B cell (primary cell): Measurements from ENCODE around the gene CFD. TPM values are rescaled to one million over a fixed set of nuclear protein-coding genes. Genes with fewer than 3 reads are reported as not detected.

Experiments
- ATAC-seq: fragments of 200-7000 bp; cut with Tn5 transposase; one replicate; pipeline ENCODE4 v1.10.0; 2021; ENCODE audit warnings: low read depth, mild to moderate bottlenecking, moderate number of reproducible peaks, moderate library complexity
- CTCF ChIA-PET: fragments of 350-600 bp; sonication (Branson Sonifier 250); formaldehyde crosslinking; loops from one replicate; lab custom pipeline; 2021; ENCODE audit warnings: antibody characterized with exemption, inconsistent platforms; lab: Charles Lee
- POLR2A ChIA-PET: fragments of 350-600 bp; sonication (Branson Sonifier 250); formaldehyde crosslinking; loops from one replicate; lab custom pipeline; 2021; ENCODE audit warnings: antibody characterized with exemption; lab: Charles Lee
- DNase-seq: peaks from one replicate; pipeline ENCODE4 v3.0.0; 2013
- H2AFZ ChIP-seq: 2 replicates; pipeline ENCODE4 v1.6.1; 2012; ENCODE audit warnings: mild to moderate bottlenecking, low read depth, low read length; ENCODE audit not compliant: insufficient read depth, poor library complexity, severe bottlenecking
- H3K27ac ChIP-seq, 2 donors: 1 replicate in 1 of 2; 2 replicates in 1 of 2; pipeline ENCODE4 v1.5.1; 2012 to 2013; ENCODE audit warnings: low read length in 2 of 2, mild to moderate bottlenecking in 2 of 2, moderate library complexity in 1 of 2
- H3K27me3 ChIP-seq, 4 experiments: fragments of 200-600 bp in 1 of 4; sonication (generic) in 1 of 4; replicated peaks in 1 of 4; 1 replicate in 2 of 4; 2 replicates in 2 of 4; pipeline versions ENCODE4 v1.6.1 to v1.7.0; 2013 to 2016; ENCODE audit warnings: low read length in 3 of 4, mild to moderate bottlenecking in 2 of 4, mixed read lengths in 1 of 4, moderate library complexity in 1 of 4; ENCODE audit not compliant: insufficient read depth in 4 of 4, control insufficient read depth in 3 of 4; ENCODE audit errors: control extremely low read depth in 1 of 4
- H3K36me3 ChIP-seq, 2 experiments: replicated peaks in 1 of 2; 1 replicate in 1 of 2; 2 replicates in 1 of 2; pipeline versions ENCODE4 v1.6.1 to v1.7.1; 2013; ENCODE audit warnings: low read length in 1 of 2; ENCODE audit not compliant: insufficient read depth in 2 of 2, control insufficient read depth in 1 of 2; ENCODE audit errors: control extremely low read depth in 1 of 2, extremely low read depth in 1 of 2
- H3K4me1 ChIP-seq, 2 donors: fragments of 200-600 bp in 1 of 2; sonication (generic) in 1 of 2; 1 replicate in 1 of 2; 2 replicates in 1 of 2; pipeline versions ENCODE4 v1.5.1 to v1.6.1; 2013 to 2017; ENCODE audit warnings: low read length in 2 of 2; ENCODE audit not compliant: control insufficient read depth in 2 of 2, insufficient read depth in 2 of 2
- H3K4me2 ChIP-seq: replicated peaks from 2 replicates; pipeline ENCODE3; 2012; ENCODE audit warnings: mild to moderate bottlenecking, low read depth, low read length; ENCODE audit not compliant: poor library complexity, severe bottlenecking
- H3K4me3 ChIP-seq, 5 experiments: fragments of 200-600 bp in 1 of 5; sonication (generic) in 1 of 5; 1 replicate in 3 of 5; 2 replicates in 2 of 5; pipeline versions ENCODE4 v1.5.1 to v1.7.0; 2011 to 2016; ENCODE audit warnings: low read length in 4 of 5, mild to moderate bottlenecking in 4 of 5, low read depth in 2 of 5, control low read depth in 1 of 5, moderate library complexity in 1 of 5; ENCODE audit not compliant: insufficient read depth in 1 of 5; ENCODE audit errors: control extremely low read depth in 1 of 5, extremely low read depth in 1 of 5
- H3K79me2 ChIP-seq: fragments of 200-600 bp; sonication (generic); one replicate; pipeline ENCODE4 v1.6.0; 2016; ENCODE audit warnings: low read length; ENCODE audit not compliant: control insufficient read depth, insufficient read depth
- H3K9ac ChIP-seq: fragments of 200-600 bp; sonication (generic); 2 replicates; pipeline ENCODE4 v1.6.1; 2017; ENCODE audit warnings: mild to moderate bottlenecking, low read length, moderate library complexity
- H3K9me3 ChIP-seq, 3 donors: one replicate each; pipeline versions ENCODE4 v1.6.1 to v1.7.1; 2013; ENCODE audit warnings: low read length in 2 of 3; ENCODE audit not compliant: control insufficient read depth in 2 of 3, insufficient read depth in 1 of 3; ENCODE audit errors: control extremely low read depth in 1 of 3
- H4K20me1 ChIP-seq: 2 replicates; pipeline ENCODE4 v1.6.0; 2012; ENCODE audit warnings: mild to moderate bottlenecking, low read length; ENCODE audit not compliant: insufficient read depth, control insufficient read depth, poor library complexity, severe bottlenecking
- H3K27ac Mint-ChIP-seq: one replicate; pipeline ENCODE4 v1.8.0; 2021; ENCODE audit warnings: mixed read lengths
- H3K27me3 Mint-ChIP-seq: one replicate; pipeline ENCODE4 v1.8.0; 2021; ENCODE audit warnings: mixed read lengths
- H3K4me1 Mint-ChIP-seq: one replicate; pipeline ENCODE4 v1.8.0; 2021; ENCODE audit warnings: mixed read lengths
- H3K4me3 Mint-ChIP-seq: one replicate; pipeline ENCODE4 v1.8.0; 2021; ENCODE audit warnings: mixed read lengths
- H3K9me3 Mint-ChIP-seq: one replicate; pipeline ENCODE4 v1.8.0; 2022; ENCODE audit warnings: mixed read lengths; ENCODE audit not compliant: insufficient read depth
- CTCF ChIP-seq: fragments of 200-600 bp; IDR thresholded peaks from one replicate; pipeline ENCODE4 v1.8.0; 2022; ENCODE audit warnings: antibody characterized with exemption, mild to moderate bottlenecking
- EZH2 ChIP-seq: IDR thresholded peaks from 2 replicates; pipeline ENCODE4 v1.6.1; 2012; ENCODE audit warnings: borderline replicate concordance, low read depth, mild to moderate bottlenecking, moderate library complexity, low read length; ENCODE audit not compliant: insufficient read depth, poor library complexity, severe bottlenecking
- WGBS: methylation state at CpG from one replicate; pipeline ENCODE4 v1.1.5; 2013; ENCODE audit warnings: missing lambda C conversion rate; ENCODE audit not compliant: insufficient coverage; 5-methylcytosine and 5-hydroxymethylcytosine counted together
- intact Hi-C: fragments of 100-400 bp; cut with micrococcal nuclease; formaldehyde crosslinking; loops from one replicate; pipeline ENCODE4 v1.10.0; 2022
- polyA plus RNA-seq: library from polyadenylated mRNA; depleted of rRNA; stranded (reverse); fragments of >200 nt; gene quantifications from 2 replicates; pipeline ENCODE4 v1.2.3, GENCODE V29; 2012
- total RNA-seq, 2 donors: library from RNA; stranded (reverse); fragments of 120-200 nt in 1 of 2; gene quantifications; 1 replicate in 1 of 2; 2 replicates in 1 of 2; pipeline versions ENCODE4 v1.2.3 to v1.2.4, GENCODE V29; 2013 to 2022

CFD gene
- total and polyA plus RNA-seq, 2 donors (not counting 1 experiment from before 2014, with no cell fraction given) = 0.79 to 6.6 TPM

- POLR2A ChIA-PET = no interaction called here
These were observed 14.9 kb upstream of the CFD start for GRCh38 chr19:844546-844971.

More at GRCh38 chr19:844546-844971, 14.9 kb upstream of the CFD start:
- Mint-ChIP-seq H3K27me3 (peaks cover 26% of the 10 kb centered on the region), H3K4me1 (peaks cover 10% of the 10 kb centered on the region), H3K4me3 (no peak overlapping the region), H3K27ac (peak overlapping the region; percentile 26), H3K9me3 (peaks cover 2% of the 10 kb centered on the region)
- Histone ChIP-seq H3K36me3 (no peaks in the 10 kb centered on the region), H3K9me3 (peaks cover 0 to 7% (median 0%) of the 10 kb centered on the region in 3 donors), H3K4me2 (no peak overlapping the region), H2AFZ (no peak overlapping the region), H3K9ac (no peak overlapping the region), H3K4me1 (peaks cover 2 to 8% of the 10 kb centered on the region in 2 donors), H3K27me3 (peaks cover 0 to 59% (median 18%) of the 10 kb centered on the region in 4 experiments), H3K79me2 (no peaks in the 10 kb centered on the region), H3K27ac (no peak overlapping the region), H3K4me3 (no peak overlapping the region), H4K20me1 (no peaks in the 10 kb centered on the region)
- no peak for DNase-seq
- no peak for TF ChIP-seq EZH2
- TF ChIP-seq CTCF = no peak
- intact Hi-C loops = no loop called here
- ATAC-seq = no peak
- CTCF ChIA-PET = interaction anchor here (1.6 kb wide), 1 partner anchor 18 kb away, joined by 5 read pairs; no protein-coding TSS in a partner anchor
- WGBS = 38% methylated on average over 11 of the region's 11 CpGs
